ENCODE measurements around the gene DDX60.
"Not testable (repeated sequence)": the region's sequence is repeated elsewhere in the genome, so short reads cannot be mapped to it uniquely, and the experiment has no call there.

Gene DDX60

GRCh38 chr4:168285850-168286249 lies 32.7 kb downstream of the DDX60 start:
- not testable (repeated sequence) for DNase-seq

DNA sequence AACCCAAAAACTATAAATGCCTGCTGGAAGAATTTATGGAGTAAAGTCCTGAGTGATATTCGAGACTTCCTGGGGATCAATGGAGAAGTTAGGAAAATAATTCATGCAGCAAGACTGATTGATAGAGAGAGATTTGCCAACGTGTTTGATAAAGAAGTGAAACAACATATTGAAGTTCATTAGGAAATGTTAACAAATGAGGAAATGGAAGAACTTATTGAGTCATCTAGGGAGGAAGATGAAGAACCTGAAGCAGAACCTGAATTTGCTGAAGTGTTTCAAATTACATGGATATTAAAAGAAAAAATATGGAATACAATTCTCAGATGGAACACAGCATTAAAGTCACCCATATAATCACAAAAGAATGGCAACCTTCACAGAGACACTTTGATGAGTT lies 39.0 kb downstream of the DDX60 start:
- DNase-seq, result no peak

- DNase-seq, result no peak
Observed at GRCh38 chr4:168275836-168276235, 42.7 kb downstream of the DDX60 start.

DNA sequence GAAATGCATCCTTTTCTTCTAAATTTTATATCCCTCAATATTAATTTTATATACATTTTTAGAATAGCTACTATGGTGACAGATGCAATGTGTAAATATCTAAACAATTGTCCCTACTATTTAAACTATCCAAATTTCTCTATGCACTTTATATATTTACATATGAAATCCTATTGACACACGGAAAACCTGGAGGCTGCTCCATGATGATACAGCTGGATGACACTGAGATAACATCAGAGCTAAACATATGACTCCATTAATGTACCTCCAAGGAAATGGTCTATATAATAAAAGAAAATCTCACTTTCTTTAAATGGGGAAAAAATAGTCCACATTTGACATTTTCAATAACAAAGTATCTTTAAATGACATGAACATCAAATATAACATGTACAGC lies 43.7 kb downstream of the DDX60 start:
- no peak for DNase-seq

GRCh38 chr4:168273838-168274237 lies 44.7 kb downstream of the DDX60 start:
- no peak for DNase-seq

GRCh38 chr4:168272488-168272887 lies 46.1 kb downstream of the DDX60 start:
- no peak for DNase-seq

- no peak for DNase-seq
Observed at GRCh38 chr4:168269896-168270295, 48.7 kb downstream of the DDX60 start.

- no peak for DNase-seq
Observed at GRCh38 chr4:168265327-168265726, 53.2 kb downstream of the DDX60 start.

- DNase-seq, result no peak
Observed at GRCh38 chr4:168264903-168265302, 53.6 kb downstream of the DDX60 start.

DNA sequence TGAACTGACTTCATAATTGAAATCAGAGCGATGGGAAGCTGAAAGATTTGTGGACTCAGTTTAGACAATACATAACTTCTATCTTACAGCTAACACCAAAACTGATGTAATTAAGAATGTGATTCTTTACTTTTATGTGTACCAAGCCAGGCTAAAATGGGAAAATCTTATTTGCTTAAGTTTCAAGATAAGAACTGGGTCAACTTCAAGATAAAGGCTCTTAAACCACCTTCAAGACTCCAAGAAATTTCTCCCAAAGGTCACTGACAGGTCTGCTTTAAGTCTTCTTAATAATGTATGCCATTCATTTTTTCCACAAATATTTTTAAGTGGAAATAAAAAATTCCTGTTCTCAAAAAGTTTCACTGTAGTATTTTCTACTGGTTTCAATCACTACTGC lies 55.5 kb downstream of the DDX60 start:
- no peak for DNase-seq

- DNase-seq, result no peak
Observed at GRCh38 chr4:168259096-168259495, 59.5 kb downstream of the DDX60 start.

- DNase-seq, result no peak
Observed at GRCh38 chr4:168257768-168258167, 60.8 kb downstream of the DDX60 start.

GRCh38 chr4:168248176-168248710 lies 70.3 kb downstream of the DDX60 start:
- no peak for DNase-seq

GRCh38 chr4:168247603-168248002 lies 70.9 kb downstream of the DDX60 start:
- DNase-seq, result no peak

DNA sequence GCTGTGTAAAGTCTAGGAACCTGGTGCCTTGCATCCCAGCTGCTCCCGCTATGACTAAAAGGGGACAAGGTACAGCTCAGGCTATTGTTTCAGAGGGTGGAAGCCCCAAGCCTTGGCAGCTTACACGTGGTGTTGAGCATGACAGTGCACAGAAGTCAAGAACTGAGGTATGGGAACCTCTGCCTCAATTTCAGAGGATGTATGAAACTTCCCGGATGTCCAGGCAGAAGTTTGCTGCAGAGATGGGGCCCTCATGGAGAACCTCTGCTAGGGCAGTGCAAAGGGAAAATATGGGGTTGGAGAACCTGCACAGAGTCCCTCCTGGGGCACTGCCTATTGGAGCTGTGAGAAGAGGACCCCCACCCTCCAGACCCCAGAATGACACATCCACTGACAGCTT lies 76.6 kb downstream of the DDX60 start:
- DNase-seq, result no peak

DNA sequence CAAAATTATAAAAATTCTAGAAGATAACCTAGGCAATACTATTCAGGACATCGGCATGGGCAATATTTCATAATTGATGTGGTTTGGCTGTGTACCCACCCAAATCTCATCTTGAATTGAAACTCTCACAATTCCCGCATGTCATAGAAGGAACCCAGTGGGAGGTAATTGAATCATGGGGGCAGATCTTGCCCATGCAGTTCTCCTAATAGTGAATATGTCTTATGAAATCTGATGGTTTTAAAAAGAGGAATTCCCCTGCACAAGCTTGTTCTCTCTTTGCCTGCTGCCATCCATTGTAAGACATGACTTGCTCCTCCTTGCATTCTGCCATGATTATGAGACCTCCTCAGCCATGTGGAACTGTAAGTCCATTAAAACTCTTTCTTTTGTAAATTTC lies 77.7 kb downstream of the DDX60 start:
- no peak for DNase-seq

DNA sequence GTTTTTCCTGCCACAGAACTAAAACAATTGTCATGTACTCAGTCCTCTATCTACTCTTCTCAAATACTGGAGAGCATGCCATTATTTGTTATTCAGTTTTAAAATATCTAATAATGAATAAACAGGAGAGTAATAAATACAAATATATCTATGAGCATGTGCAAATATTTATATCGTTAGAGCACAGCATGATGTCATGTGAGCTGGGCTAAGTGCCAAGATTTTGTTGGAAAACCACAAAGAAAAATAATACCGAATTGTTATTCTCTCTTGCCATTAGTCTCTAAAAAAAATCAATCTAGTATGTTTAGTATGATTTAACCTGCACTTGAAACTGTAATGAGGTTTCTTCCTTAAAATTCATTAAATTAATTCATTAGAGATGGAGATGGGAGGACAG lies 97.3 kb downstream of the DDX60 start:
- DNase-seq, result no peak

GRCh38 chr4:168220893-168221292 lies 97.7 kb downstream of the DDX60 start:
- DNase-seq, result no peak

DNA sequence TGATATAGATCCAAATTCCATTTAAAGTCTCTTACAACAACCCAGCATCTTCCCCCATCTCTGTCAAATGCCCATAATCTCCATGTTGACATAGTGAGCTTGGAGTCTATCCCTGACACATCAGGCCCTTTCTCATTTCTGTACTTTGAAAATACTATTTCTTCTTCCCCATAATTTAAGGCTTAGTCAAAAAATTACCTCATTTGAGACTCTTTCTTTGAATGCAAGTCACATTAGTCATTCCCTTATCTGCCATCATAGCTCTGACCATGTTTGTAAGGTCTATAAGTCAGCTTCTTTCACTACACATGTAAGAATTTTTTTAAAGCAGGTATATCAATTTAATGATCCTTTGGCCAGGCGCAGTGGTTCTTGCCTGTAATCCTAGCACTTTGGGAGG lies 99.9 kb downstream of the DDX60 start:
- DNase-seq, result no peak

DNA sequence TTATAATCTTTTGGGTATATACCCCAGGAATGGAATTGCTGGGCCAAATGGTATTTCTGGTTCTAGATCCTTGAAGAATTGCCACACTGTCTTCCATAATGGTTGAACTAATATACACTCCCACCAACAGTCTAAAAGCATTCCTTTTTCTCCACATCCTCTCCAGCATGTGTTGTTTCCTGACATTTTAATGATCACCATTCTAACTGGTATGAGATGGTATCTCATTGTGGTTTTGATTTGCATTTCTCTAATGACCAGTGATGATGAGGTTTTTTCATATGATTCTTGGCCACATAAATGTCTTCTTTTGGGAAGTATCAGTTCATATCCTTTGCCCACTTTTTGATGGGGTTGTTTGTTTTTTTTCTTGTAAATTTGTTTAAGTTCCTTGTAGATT lies 105.0 kb downstream of the DDX60 start:
- DNase-seq, result not testable (repeated sequence)

GRCh38 chr4:168212656-168213055 lies 105.9 kb downstream of the DDX60 start:
- DNase-seq, result no peak

- no peak for DNase-seq
Observed at GRCh38 chr4:168208957-168209614, 109.5 kb downstream of the DDX60 start.

- no peak for DNase-seq
Observed at GRCh38 chr4:168203233-168203911, 115.2 kb downstream of the DDX60 start.

DNA sequence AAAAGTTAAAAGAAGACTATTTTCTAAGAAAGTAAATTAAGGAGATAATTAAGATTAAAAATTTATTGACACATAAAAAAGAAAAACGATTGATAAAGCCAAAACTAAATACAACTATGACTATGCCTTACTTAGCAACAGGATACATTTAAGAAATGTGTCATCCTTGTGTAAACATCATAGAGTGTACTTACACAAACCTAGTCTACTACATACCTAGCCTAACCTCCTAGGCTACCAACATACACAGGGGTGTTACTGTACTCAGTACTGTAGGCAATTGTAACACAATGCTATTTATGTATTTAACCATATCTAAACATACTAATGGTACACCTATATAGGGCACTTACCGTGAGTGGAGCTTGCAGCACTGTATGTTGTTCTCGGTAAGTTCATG lies 117.9 kb downstream of the DDX60 start:
- no peak for DNase-seq
